A204.1 (cell line): Measurements from ENCODE around the gene PARD3B.

Experiments used
- FAIRE-seq: peaks from 2 replicates; lab custom pipeline; 2012; peaks lifted over from hg19 to GRCh38; lab: Jason Lieb, UNC

PARD3B gene

DNA sequence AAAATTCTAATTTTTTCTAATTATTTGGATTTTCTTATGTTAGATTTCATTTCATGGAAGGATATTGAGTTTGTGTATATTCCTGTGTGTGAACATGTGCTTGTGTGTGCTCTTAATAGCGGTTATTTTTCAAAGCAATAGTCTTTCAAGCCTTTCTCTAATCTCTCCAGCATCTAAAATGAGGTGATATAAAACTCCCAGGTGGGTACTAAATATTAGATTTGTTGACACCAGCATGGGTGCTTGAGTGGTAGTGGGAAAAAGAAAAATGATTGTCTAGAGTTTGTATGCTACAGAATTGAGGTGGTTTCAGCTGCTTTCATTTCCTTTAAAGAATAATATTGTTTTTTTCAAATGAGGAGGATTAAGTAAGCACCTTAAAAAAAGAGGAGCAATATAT is 296.8 kb downstream of the PARD3B start:
- FAIRE-seq = no peak

- FAIRE-seq = no peak
These were observed 297.6 kb downstream of the PARD3B start for GRCh38 chr2:204842661-204843485.

- no peak for FAIRE-seq
These were observed 301.2 kb downstream of the PARD3B start for GRCh38 chr2:204846471-204846870.

DNA sequence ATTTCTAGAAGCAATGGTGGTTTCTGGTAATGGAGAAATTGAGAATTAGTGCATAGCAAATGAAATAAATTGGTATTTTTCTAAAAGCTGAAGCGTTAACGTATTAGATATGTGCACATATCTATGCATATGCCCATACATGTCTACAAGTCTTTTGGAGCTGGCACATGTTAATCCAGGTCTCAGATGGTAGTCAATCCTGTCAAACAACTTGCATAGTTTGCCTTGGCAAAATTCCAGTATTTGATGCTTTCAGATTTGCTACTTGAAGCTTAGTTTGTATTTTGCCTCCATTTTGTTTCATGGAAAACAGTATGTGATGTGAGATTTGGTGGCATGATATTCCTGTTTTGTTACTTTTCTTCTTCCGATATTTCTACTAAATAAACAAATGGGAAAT is 304.6 kb downstream of the PARD3B start:
- no peak for FAIRE-seq

DNA sequence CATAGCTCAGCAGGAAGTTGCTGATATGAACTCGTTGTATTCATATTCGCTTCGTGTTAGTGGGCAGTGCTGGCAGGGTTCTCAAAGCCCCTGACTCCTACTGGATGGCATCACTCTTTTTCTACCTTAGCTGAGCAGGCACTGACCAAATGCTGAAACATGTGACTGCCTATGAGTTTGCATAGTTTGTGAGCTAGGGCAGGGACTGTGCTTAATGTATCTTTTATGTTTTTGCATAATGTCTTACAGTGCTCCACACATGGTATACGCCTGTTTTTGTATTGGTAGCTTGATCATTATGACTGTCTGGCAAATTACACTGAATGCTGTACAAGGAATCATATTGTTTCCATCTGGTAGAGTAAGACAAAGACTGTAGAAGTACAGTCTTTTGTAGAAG is 305.3 kb downstream of the PARD3B start:
- no peak for FAIRE-seq

DNA sequence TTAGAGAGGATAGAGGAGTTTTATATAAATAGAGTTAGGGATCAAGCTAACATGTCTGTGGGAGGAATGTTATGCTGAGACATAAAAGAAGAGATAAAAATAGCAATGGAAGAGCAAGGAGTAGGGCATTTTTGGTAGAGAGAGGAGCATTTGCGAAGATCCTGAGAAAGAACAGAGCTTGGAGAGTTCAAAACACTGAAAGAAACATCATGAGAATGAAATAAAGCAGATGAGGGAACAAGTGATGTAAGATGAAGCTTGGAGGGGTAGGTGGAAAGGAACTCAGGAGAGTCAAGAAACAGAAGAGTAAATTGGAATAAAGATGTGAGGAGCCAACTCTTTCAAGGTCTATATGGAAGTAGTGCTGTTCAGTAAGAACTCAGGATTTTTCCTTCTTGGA is 308.6 kb downstream of the PARD3B start:
- no peak for FAIRE-seq

DNA sequence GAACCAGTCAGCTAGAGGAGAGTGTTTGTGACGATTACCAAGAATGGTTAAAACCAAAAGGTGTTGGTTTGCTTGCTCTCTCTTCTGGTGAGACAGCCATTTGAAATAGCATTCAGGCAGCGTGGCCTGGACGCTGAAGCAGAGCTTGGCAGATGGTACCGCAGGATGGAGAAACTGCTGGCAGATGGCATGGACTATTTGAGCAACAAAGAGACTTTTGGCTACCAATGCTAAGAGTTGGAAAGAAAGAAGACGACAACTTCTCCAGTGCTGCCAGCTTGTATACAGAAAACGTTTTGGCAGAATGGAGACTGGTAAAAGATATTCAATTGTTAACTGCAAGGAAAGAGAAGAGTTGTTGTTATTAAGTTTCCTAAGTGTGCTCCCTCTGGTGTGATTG is 315.0 kb downstream of the PARD3B start:
- no peak for FAIRE-seq

DNA sequence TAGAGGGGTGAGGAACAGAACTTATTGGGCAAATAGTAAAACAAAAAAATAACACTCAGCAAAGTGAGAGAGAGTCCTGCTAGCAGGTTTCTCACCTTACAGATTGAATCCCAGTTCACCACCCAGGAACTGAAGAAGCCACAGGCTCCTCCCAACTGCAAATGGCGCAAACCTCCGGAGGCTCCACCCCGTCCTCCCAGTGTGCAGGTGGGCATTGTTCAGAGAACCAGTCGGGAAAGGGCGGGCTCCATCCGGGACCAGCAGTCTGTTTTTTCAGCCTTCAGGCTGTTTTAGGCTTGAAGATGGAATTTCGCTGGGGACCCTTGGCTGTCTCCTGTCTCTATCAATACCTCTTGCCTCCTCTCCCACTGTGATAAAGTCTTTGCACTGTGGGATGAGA is 317.5 kb downstream of the PARD3B start:
- FAIRE-seq = no peak

DNA sequence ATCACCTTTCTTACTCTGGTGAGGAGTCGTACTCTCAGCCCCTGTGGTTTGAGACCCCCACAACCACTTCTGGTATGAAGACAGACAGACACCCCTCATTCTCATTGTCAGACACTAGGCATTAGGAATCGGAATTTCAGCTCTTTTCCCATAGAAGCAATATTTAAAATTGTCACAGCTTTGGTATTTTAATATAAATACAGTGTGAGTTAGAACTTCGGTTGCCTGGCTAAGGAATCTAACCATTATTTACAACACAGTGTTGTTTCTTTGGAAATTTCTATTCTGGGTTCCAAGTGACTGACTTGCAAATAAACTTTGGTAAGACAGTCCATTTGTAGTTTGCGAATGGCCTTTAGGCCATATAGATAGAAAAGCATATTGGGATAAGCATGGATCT is 318.1 kb downstream of the PARD3B start:
- FAIRE-seq = no peak

GRCh38 chr2:204869132-204869823 is 324.0 kb downstream of the PARD3B start:
- FAIRE-seq = no peak

DNA sequence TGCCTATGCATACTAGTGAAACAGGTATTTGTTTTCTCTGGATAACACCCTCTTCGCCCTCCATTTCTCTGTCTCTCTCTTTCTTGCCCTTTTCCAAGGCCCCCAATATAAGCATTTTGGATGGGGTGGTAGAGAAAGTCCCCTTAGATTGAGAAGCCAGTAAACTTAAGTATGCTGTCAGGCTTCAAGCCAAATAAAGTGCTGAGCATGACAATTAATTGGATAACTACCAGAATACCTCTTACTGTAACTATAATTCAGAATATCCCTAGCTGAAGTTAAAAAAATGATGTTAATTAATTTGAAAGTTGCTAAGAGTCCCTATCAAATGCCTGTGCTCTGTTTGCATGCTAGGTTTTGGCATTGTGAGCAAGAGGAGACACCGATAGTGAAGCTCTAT is 324.8 kb downstream of the PARD3B start:
- no peak for FAIRE-seq

DNA sequence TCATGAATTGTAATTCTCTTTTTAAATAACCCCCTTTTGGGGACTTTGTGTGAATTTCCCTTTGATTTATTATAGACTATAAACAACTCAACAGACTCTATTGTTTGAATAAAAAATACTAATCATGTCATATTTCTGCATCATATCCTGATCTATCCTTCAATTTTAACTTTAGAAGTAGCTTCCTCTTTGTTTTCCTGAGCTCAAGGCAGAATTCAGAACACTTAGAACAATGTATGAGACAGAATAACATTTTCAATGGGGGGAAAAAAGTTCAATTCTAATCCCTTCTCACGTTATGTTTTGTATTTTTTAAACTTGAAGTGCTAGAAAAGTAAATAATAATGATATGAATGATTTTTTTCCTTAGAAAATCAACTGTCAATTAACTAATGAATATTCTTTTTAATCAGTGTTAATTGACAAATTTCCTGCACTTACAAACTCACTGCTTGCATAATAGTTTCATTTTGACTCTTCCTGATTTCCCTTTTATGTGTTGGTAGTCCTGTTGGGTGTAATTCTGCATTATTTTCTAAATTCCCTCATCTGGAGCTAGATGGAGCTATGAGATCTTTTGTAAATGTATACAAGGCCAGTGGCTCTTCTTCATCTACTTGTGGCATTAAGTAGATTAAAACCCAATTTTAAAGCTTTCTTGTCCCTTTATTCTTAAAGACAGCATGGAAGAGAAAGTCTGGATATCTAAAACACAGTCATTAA is 326.1 kb downstream of the PARD3B start:
- FAIRE-seq = peak; percentile 94

DNA sequence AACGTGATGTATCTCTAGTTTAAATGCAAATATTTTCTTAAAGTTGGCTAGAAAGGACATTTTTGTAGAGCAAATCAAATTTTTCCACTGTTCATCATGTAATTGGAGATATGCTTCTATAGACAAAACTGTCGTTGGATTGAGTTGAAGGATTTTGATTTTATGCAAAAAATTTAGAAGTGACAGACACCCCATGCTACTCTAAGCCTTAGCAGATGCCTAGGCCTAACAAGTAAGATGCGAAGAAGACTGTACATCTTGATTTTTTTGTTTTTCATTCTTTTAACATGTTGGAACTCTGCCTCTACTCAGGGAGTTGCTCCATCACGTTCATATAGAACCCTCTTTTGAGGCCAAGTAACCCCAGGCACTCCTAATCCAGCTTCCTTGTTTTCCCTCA is 331.0 kb downstream of the PARD3B start:
- no peak for FAIRE-seq

- no peak for FAIRE-seq
These were observed 332.4 kb downstream of the PARD3B start for GRCh38 chr2:204877691-204878090.

DNA sequence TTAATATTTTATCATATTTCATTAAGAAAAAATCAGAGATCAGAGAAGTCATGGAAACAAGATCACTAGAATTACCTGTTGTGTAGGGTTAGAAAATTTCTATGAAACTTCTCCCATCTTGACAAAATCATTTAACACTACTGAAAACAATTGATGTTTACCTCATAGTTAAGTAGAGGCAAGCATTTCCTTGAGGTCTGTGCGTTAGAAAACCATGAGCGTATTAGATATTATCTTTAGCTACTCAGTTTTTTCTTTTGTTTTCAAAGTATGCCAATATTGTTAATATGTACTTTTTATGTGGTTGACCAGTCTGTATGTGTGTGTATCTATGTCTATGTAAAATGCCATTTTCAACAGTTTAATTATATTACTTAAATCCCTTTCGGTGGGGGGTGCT is 335.7 kb downstream of the PARD3B start:
- no peak for FAIRE-seq

- no peak for FAIRE-seq
These were observed 336.4 kb downstream of the PARD3B start for GRCh38 chr2:204881655-204882054.

DNA sequence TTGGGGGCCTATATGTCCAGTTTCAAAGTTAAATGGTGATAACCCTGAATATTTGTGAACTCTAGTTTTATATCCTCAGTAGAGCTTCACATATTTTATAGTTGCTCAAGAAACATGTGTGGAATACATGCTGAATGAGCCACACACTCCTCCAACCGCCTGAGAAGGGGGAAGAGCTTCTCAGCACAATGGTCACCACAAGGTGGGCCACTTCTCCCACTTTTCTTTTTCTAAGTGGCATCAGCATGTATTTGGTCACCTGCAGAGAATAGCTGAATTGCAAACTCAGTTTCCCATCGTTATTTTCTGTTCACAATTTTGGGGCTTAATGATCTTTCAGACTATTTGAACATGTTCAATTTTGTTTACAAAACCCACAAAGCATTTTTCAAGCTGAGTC is 340.5 kb downstream of the PARD3B start:
- no peak for FAIRE-seq

GRCh38 chr2:204886713-204887112 is 341.4 kb downstream of the PARD3B start:
- FAIRE-seq = no peak

GRCh38 chr2:204888222-204888621 is 342.9 kb downstream of the PARD3B start:
- no peak for FAIRE-seq

GRCh38 chr2:204890680-204891079 is 345.4 kb downstream of the PARD3B start:
- FAIRE-seq = no peak

DNA sequence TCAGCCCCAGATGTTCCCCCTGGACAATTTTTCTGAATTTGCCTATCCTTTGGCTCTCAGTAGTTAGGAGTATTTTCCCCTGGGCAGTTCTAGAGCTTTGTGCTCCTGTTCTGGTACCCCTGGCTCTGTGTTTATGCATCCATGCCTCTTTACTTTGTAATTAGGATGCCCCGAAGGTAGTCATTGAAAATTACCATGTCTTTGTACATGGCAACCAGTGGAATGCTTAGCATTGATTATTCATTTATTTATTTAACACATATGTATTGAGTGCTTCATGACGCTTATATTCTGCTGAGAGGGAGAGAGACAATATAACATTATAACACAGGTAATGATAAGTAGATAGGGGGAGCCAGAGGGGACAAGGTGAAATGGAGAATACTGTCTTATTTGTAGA is 346.5 kb downstream of the PARD3B start:
- no peak for FAIRE-seq

DNA sequence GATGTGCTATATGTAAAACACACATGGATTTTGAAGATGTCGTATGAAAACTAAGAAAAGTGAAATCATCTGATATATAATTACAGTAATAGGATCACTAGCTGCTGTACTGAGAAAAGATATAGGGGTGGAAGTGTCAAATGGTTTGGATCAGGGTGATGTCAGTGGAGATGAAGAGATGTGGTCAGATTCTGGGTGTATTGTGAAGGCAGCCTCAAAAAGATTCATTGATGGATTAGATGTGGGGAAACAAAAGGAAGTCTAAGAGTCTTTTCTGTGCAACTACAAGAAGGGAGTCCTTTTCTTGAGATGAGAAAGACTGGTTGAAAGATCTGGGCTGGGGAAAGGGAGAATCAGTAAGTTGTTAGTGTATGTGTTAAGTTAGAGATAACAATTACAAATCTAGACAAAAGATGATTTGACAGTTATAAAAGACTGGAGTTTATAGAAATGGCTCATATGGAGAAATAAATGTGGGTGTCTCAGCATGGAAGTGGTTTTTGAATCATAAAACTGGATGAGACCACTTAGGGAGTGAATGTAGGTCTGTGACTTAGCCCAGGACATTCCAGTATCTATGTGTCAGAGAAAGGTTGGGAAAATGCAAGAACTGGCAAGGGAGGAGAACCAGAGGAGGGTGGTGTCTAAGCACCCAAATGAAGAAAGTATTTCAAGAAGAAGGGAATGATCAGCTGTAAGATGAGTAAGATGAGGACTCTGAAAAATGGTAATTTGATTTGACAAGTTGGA is 347.4 kb downstream of the PARD3B start:
- FAIRE-seq = no peak

DNA sequence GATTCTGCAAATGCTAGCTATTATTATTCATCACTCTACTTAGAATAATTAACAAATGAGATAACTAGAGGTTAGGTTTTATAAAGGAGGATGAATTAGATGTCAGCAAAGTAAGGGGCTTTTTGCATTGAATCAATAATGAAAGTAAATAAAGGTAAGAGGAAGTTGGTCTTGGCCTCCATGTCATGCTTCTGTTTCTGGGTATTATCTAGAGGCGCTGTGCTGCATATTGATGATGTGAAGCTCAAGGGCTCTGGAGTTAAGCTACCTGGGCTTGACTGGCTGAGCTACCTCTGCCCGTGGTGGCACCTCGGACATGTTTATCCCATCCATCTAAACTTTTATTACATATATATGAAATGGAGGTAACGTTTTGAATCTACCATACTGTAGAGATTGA is 350.9 kb downstream of the PARD3B start:
- no peak for FAIRE-seq
